HCT116 (cell line): ENCODE measurements around the gene CCL4L2. TPM values are rescaled to one million over a fixed set of nuclear protein-coding genes. Genes with fewer than 3 reads are reported as not detected.
"Not testable (repeated sequence)": the region's sequence is repeated elsewhere in the genome, so short reads cannot be mapped to it uniquely, and the experiment has no call there.

Experiments used
- ATAC-seq: fragments of 200-7000 bp; cut with Tn5 transposase; 2 replicates; pipeline ENCODE4 v1.9.1; 2020; ENCODE audit warnings: mild to moderate bottlenecking, moderate library complexity
- Bru-seq: library from RNA; stranded (reverse); fragments of 400-500 nt; gene quantifications from one replicate; lab custom pipeline; 2021; lab: Mats Ljungman, UMichigan
- BruChase-seq, 2 experiments: library from RNA; stranded (reverse); fragments of 400-500 nt; gene quantifications; one replicate each; lab custom pipeline; 2021; lab: Mats Ljungman, UMichigan
- BruUV-seq: library from RNA; stranded (reverse); fragments of 400-500 nt; replicated peaks from 2 replicates; lab custom pipeline; 2021; lab: Mats Ljungman, UMichigan
- CTCF ChIA-PET: fragments of 300-600 bp; sonication (Branson Sonifier 250); formaldehyde crosslinking; loops from one replicate; lab custom pipeline; 2021; ENCODE audit warnings: antibody characterized with exemption; lab: Charles Lee
- POLR2A ChIA-PET: fragments of 300-600, 350-600 bp; sonication (Branson Sonifier 250); formaldehyde crosslinking; loops from one replicate; lab custom pipeline; 2021; ENCODE audit warnings: antibody characterized with exemption; lab: Charles Lee
- RAD21 ChIA-PET, 2 experiments: fragments of 300-600 bp; sonication (Branson Sonifier 250); formaldehyde crosslinking; loops; one replicate each; lab custom pipeline; 2023; ENCODE audit warnings: low total read pairs in 2 of 2; ENCODE audit not compliant: uncharacterized antibody in 2 of 2, unreplicated experiment in 2 of 2, low non-redundant PET in 1 of 2; lab: Charles Lee
- DNase-seq: peaks from one replicate; pipeline ENCODE4 v3.0.0-alpha.2; 2010; ENCODE audit warnings: low read depth, low spot score
- H2AFZ ChIP-seq: fragments of 200-600 bp; shearing (Covaris generic), sonication (generic); 2 replicates; pipeline ENCODE4 v1.6.1; 2017; ENCODE audit warnings: low read depth, mixed run types, mixed read lengths, antibody characterized with exemption, low read length; ENCODE audit not compliant: poor library complexity, severe bottlenecking
- H3K27ac ChIP-seq: 2 replicates; pipeline ENCODE4 v1.5.1; 2012; ENCODE audit warnings: low read depth, low read length
- H3K27me3 ChIP-seq: fragments of 200-600 bp; sonication (generic); 2 replicates; pipeline ENCODE4 v1.6.1; 2016; ENCODE audit warnings: mixed run types, low read length, mixed read lengths; ENCODE audit not compliant: insufficient read depth
- H3K36me3 ChIP-seq, 2 experiments: fragments of 200-500 bp in 1 of 2; fragments of 200-600 bp in 1 of 2; sonication (Bioruptor generic) in 1 of 2; sonication (generic) in 1 of 2; 2 replicates each; pipeline versions ENCODE4 v1.5.1 to v1.6.1; 2014 to 2016; ENCODE audit warnings: low read length in 2 of 2, inconsistent platforms in 1 of 2, mixed read lengths in 1 of 2, mixed run types in 1 of 2; ENCODE audit not compliant: insufficient read depth in 2 of 2, control insufficient read depth in 1 of 2
- H3K4me1 ChIP-seq, 2 experiments: fragments of 200-600 bp in 1 of 2; sonication (generic) in 1 of 2; 2 replicates each; pipeline versions ENCODE4 v1.5.1 to v1.6.1; 2012 to 2017; ENCODE audit warnings: low read length in 2 of 2, inconsistent platforms in 1 of 2, mild to moderate bottlenecking in 1 of 2, mixed read lengths in 1 of 2, mixed run types in 1 of 2, moderate library complexity in 1 of 2; ENCODE audit not compliant: insufficient read depth in 2 of 2, control insufficient read depth in 1 of 2
- H3K4me2 ChIP-seq: fragments of 200-600 bp; sonication (generic); 2 replicates; pipeline ENCODE4 v1.6.1; 2017; ENCODE audit warnings: mixed run types, low read length, mixed read lengths
- H3K4me3 ChIP-seq, 2 experiments: fragments of 200-600 bp in 1 of 2; sonication (generic) in 1 of 2; replicated peaks in 1 of 2; 2 replicates each; pipeline ENCODE4 v1.5.1; 2011 to 2016; ENCODE audit warnings: low read length in 2 of 2, control low read depth in 1 of 2, low read depth in 1 of 2, mild to moderate bottlenecking in 1 of 2, mixed read lengths in 1 of 2, mixed run types in 1 of 2
- H3K79me2 ChIP-seq: fragments of 200-600 bp; sonication (generic); 2 replicates; pipeline ENCODE4 v1.6.1; 2017; ENCODE audit warnings: mild to moderate bottlenecking, mixed run types, low read length, moderate library complexity, mixed read lengths; ENCODE audit not compliant: insufficient read depth
- H3K9ac ChIP-seq: fragments of 200-600 bp; sonication (generic); 2 replicates; pipeline ENCODE4 v1.6.1; 2016; ENCODE audit warnings: low read length, mixed read lengths
- H3K9me2 ChIP-seq: fragments of 200-600 bp; sonication (generic), shearing (Covaris generic); 2 replicates; pipeline ENCODE4 v1.6.1; 2017; ENCODE audit warnings: mixed run types, mild to moderate bottlenecking, moderate library complexity; ENCODE audit not compliant: insufficient read depth
- H3K9me3 ChIP-seq, 2 experiments: fragments of 200-500 bp in 1 of 2; fragments of 200-600 bp in 1 of 2; sonication (Bioruptor generic) in 1 of 2; sonication (generic) in 1 of 2; 2 replicates each; pipeline ENCODE4 v1.6.1; 2014 to 2017; ENCODE audit warnings: low read length in 2 of 2, mixed read lengths in 2 of 2, inconsistent platforms in 1 of 2, low read depth in 1 of 2, mild to moderate bottlenecking in 1 of 2, mixed run types in 1 of 2, moderate library complexity in 1 of 2; ENCODE audit not compliant: control insufficient read depth in 1 of 2, insufficient read depth in 1 of 2
- H4K20me1 ChIP-seq: fragments of 200-600 bp; sonication (generic), shearing (Covaris generic); 2 replicates; pipeline ENCODE4 v1.6.1; 2017; ENCODE audit warnings: mixed run types, mild to moderate bottlenecking, moderate library complexity; ENCODE audit not compliant: insufficient read depth
- intact Hi-C: fragments of 100-400 bp; cut with micrococcal nuclease; formaldehyde crosslinking; loops from 2 replicates; pipeline ENCODE4 v1.10.0; 2022
- long read RNA-seq: library from polyadenylated mRNA; unstranded; transcript quantifications from one replicate; pipeline ENCODE4 v2.0.0, GENCODE V29; 2021; ENCODE audit not compliant: unreplicated experiment
- polyA plus RNA-seq: library from polyadenylated mRNA; unstranded; fragments of >200 nt; gene quantifications from 2 replicates; pipeline ENCODE4 v1.2.1, GENCODE V29; 2012; ENCODE audit warnings: missing spikeins
- total RNA-seq: library from RNA; stranded (reverse); gene quantifications from one replicate; pipeline ENCODE4 v1.2.1, GENCODE V29; 2021; ENCODE audit not compliant: unreplicated experiment

CCL4L2 gene
- total RNA-seq, result 0.37 TPM
- polyA plus RNA-seq, result not detected in 2 replicates
- not detected for Bru-seq, nascent RNA
- not detected for BruChase-seq, experiment 1, labeled RNA remaining after a 6-hour chase
- BruChase-seq, experiment 2, labeled RNA remaining after a 2-hour chase, result not detected
- long read RNA-seq, result 0 reads

GRCh38 chr17:36210439-36211211 lies at the start of gene CCL4L2:
Gene CCL4L2 (plus strand): TSS chr17:36211063.
- DNase-seq, H2AFZ ChIP-seq, H3K9me2 ChIP-seq, CTCF ChIA-PET, H3K27ac ChIP-seq, H3K4me2 ChIP-seq, H3K79me2 ChIP-seq, ATAC-seq, H4K20me1 ChIP-seq, intact Hi-C loops, H3K36me3 ChIP-seq, RAD21 ChIA-PET, H3K4me3 ChIP-seq, H3K9ac ChIP-seq, H3K4me1 ChIP-seq, POLR2A ChIA-PET, BruUV-seq, H3K9me3 ChIP-seq: not testable (repeated sequence)
- H3K27me3 ChIP-seq, result peaks cover 26% of the 10 kb centered on the region; the same call in 1 of the 2 replicates

DNA sequence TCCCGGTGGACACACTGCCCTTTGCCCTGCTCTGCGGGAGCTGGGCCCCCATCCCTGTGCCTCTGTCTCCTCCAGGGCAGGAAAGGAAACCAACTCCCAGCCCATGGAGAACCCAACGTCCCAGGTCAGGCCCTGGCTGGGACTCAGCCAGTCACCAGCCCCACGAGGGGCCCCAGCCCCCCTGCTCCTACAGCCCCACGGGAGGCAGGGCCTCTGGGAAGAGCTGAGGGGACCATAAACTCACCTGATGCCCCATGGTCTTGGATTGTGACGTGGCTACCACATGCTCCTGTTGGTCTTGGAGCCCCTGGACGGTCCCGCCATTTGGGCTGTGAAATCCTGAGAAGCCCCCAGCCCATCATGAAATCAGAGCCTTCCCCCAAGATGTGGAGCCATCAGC lies 42.0 kb upstream of the CCL4L2 start:
- H3K9me2 ChIP-seq, H3K36me3 ChIP-seq, ATAC-seq, H3K4me1 ChIP-seq, H3K9me3 ChIP-seq, H2AFZ ChIP-seq, BruUV-seq, H3K79me2 ChIP-seq, DNase-seq, H3K9ac ChIP-seq, CTCF ChIA-PET, POLR2A ChIA-PET, H3K27ac ChIP-seq, H3K4me3 ChIP-seq, intact Hi-C loops, RAD21 ChIA-PET, H3K27me3 ChIP-seq, H3K4me2 ChIP-seq, H4K20me1 ChIP-seq: not testable (repeated sequence)

DNA sequence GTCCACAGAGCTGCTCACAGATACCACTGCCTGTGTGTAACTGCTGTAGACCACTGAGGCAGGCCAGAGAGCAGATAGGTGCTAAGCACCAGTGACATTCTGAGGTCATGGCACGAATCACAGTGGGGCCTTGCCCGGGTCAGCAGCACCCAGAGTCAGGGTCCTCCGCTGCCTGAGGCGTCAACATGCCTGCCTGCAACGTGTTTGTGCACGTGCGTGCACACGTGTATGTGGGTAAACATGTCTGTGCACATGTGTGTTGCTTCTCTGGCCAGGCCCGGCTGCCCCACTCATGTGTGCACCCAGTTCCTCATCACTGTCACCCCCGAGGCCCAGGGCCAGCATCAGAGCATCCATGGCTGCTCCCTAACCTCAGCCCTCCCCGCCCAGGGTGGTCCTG lies 34.3 kb upstream of the CCL4L2 start, which contains the start of gene TBC1D3B:
TSS of gene TBC1D3B (minus strand) at position 101 of the 400 bp plus-strand sequence. CDS start 1,586 bp downstream, outside the sequence.
- H3K79me2 ChIP-seq, intact Hi-C loops, H3K36me3 ChIP-seq, H3K4me3 ChIP-seq, POLR2A ChIA-PET, H3K9ac ChIP-seq, RAD21 ChIA-PET, H2AFZ ChIP-seq, ATAC-seq, CTCF ChIA-PET, H3K9me3 ChIP-seq, DNase-seq, H3K27me3 ChIP-seq, H3K4me2 ChIP-seq, H3K4me1 ChIP-seq, H3K9me2 ChIP-seq, H3K27ac ChIP-seq, BruUV-seq, H4K20me1 ChIP-seq: not testable (repeated sequence)

- RAD21 ChIA-PET, intact Hi-C loops, H3K9me3 ChIP-seq, BruUV-seq, H3K9ac ChIP-seq, H2AFZ ChIP-seq, H3K4me2 ChIP-seq, POLR2A ChIA-PET, H3K36me3 ChIP-seq, H3K79me2 ChIP-seq, H3K9me2 ChIP-seq, DNase-seq, H3K27me3 ChIP-seq, H4K20me1 ChIP-seq, ATAC-seq, H3K27ac ChIP-seq, H3K4me3 ChIP-seq: not testable (repeated sequence)
- H3K4me1 ChIP-seq, result peaks cover 0 to 14% of the 10 kb centered on the region in 2 experiments; a peak in 3 of 4 replicates
- CTCF ChIA-PET, result interaction anchor here (0.8 kb wide), 1 partner anchor 33 kb away, joined by 3 read pairs; no protein-coding TSS in a partner anchor
These were observed 29.3 kb upstream of the CCL4L2 start for GRCh38 chr17:36181446-36182175.
